ENCODE results near the gene KIFC1.
"Not testable (repeated sequence)": the region's sequence is repeated elsewhere in the genome, so short reads cannot be mapped to it uniquely, and the experiment has no call there.

The KIFC1 gene, protein sequence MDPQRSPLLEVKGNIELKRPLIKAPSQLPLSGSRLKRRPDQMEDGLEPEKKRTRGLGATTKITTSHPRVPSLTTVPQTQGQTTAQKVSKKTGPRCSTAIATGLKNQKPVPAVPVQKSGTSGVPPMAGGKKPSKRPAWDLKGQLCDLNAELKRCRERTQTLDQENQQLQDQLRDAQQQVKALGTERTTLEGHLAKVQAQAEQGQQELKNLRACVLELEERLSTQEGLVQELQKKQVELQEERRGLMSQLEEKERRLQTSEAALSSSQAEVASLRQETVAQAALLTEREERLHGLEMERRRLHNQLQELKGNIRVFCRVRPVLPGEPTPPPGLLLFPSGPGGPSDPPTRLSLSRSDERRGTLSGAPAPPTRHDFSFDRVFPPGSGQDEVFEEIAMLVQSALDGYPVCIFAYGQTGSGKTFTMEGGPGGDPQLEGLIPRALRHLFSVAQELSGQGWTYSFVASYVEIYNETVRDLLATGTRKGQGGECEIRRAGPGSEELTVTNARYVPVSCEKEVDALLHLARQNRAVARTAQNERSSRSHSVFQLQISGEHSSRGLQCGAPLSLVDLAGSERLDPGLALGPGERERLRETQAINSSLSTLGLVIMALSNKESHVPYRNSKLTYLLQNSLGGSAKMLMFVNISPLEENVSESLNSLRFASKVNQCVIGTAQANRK

GRCh38 chr6:33391278-33391921, at the start of gene KIFC1:
Gene KIFC1 (plus strand): TSS chr6:33391823. CDS start chr6:33391986, 163 bp downstream.
- peak; percentile 98 for DNase-seq (ENCODE audit: low read depth)

GRCh38 chr6:33343606-33343952, 48.0 kb upstream of the KIFC1 start:
- DNase-seq (ENCODE audit: low read depth), result not testable (repeated sequence)

- peak; percentile 38 for DNase-seq (ENCODE audit: low read depth)
Measured at GRCh38 chr6:33343953-33344611, 47.5 kb upstream of the KIFC1 start.

DNA sequence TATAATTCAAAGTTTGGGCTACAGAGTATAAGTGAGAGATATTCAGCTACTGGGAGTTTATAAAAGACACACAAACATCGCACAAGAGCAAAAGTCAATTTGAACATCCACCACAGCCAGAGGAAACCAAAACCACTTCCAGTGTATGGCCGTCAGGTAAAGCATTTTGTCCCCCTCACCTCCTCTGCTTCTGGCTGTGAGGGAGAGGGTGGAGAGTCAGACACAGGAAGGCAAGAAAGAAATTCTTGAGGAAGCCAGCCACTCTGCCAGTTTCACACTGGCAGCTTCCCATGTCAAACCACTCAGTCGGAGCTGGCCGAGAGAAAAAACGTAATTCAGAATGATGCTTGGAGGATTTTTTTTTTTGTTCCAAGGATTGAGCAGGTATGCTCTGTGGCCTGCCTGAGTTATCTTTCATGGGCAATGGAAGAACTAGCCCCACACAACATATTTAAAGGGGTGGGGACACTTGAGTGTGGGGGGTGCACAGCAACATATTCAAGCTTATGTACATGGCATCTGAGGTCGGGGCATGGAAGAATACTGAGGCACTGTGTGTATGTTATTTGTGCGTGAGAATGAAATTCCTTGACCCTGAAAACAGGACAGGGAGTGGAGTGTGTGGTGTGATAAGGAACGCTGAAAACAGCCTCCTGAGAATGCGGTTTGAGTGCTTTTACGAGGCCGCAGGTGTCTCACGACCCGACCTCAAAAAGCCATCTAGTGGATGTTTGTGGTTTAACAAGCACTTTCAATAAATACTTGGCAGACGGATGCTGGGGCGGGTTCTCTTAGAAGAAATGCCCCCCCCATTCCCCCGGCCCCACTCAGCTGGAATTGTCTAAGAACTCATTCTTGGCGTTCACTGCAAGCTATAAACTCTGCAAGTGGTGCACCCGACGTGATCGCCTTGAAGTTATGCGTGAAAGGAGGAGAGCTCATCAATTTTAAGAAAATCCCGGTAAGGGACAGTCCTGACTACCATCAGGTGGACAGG, 46.6 kb upstream of the KIFC1 start:
- peak; percentile 41 for DNase-seq (ENCODE audit: low read depth)

- not testable (repeated sequence) for DNase-seq (ENCODE audit: low read depth)
Measured at GRCh38 chr6:33346972-33347371, 44.7 kb upstream of the KIFC1 start.

DNA sequence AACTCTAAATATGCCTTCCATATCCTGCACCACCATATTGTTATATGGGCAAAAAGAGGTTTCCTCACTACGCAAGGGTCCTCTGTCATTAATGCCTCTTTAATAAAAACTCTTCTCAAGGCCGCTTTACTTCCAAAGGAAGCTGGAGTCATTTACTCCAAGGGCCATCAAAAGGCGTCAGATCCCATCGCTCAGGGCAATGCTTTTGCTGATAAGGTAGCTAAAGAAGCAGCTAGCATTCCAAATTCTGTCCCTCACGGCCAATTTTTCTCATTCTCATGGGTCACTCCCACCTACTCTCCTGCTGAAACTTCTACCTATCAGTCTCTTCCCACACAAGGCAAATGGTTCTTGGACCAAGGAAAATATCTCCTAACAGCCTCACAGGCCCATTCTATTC, 43.8 kb upstream of the KIFC1 start:
- DNase-seq (ENCODE audit: low read depth), result no peak

GRCh38 chr6:33355860-33356259, 35.8 kb upstream of the KIFC1 start:
- DNase-seq (ENCODE audit: low read depth), result not testable (repeated sequence)

- DNase-seq (ENCODE audit: low read depth), result no peak
Measured at GRCh38 chr6:33356295-33356694, 35.3 kb upstream of the KIFC1 start.

DNA sequence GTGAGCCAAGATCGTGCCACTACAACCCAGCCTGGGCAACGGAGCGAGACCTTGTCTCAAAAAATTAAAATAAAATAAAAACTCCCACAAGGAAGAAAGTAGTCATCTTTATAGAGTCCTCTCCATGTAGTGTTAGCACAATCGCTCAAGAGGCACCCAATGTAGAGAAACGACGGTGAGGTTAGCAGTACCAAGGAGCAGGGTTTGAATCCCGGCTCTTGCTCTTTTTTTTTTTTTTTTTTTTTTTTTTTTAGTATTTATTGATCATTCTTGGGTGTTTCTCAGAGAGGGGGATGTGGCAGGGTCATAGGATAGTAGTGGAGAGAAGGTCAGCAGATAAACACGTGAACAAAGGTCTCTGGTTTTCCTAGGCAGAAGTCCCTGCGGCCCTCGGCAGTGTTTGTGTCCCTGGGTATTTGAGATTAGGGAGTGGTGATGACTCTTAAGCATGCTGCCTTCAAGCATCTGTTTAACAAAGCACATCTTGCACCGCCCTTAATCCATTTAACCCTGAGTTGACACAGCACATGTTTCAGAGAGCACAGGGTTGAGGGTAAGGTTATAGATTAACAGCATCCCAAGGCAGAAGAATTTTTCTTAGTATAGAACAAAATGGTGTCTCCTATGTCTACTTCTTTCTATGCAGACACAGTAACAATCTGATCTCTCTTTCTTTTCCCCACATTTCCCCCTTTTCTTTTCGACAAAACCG, 34.3 kb upstream of the KIFC1 start:
- DNase-seq (ENCODE audit: low read depth), result not testable (repeated sequence)

- no peak for DNase-seq (ENCODE audit: low read depth)
Measured at GRCh38 chr6:33359331-33359730, 32.3 kb upstream of the KIFC1 start.

- DNase-seq (ENCODE audit: low read depth), result not testable (repeated sequence)
Measured at GRCh38 chr6:33363486-33363885, 28.1 kb upstream of the KIFC1 start.

- not testable (repeated sequence) for DNase-seq (ENCODE audit: low read depth)
Measured at GRCh38 chr6:33364475-33365205, 27.0 kb upstream of the KIFC1 start.

- DNase-seq (ENCODE audit: low read depth), result not testable (repeated sequence)
Measured at GRCh38 chr6:33365206-33365971, 26.2 kb upstream of the KIFC1 start.

DNA sequence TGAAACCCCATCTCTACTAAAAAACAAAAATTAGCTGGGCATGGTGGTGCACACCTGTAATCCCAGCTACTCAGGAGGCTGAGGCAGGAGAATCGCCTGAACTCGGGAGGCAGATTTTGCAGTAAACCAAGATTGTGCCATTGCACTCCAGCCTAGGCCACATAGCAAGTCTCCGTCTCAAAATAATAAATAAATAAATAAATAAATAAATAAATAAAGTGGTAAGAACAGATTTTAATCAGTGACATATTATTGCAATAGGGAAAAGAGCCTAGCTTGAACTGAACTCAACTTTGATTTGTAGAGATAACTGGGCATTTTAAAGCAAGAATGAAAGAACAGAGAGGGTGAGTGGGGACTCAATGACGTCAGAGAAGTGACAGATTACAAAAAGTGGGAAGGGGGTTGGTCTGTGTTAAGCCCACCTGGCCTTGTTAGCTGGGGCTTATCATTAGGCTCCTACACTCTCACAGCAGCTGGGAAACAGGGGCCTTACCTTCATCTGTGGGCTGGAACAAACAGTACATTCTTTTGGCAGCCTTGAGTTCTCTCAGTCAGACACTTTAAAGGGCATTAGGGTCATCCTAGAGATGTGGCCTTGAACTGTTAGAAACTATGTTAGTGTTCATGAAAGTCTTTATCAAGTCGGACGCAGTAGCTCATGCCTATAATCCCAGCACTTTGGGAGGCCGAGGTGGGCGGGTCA, 24.5 kb upstream of the KIFC1 start:
- DNase-seq (ENCODE audit: low read depth), result no peak

DNA sequence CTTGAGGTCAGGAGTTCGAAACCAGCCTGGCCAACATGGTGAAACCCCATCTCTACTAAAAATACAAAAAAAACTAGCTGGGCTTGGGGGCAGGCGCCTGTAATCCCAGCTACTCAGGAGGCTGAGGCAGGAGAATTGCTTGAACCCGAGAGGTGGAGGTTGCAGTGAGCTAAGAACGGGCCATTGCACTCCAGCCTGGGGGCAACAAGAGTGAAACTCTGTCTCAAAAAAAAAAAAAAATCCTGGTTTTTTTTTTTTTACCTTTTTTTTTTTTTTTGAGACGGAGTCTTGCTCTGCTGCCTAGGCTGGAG, 24.0 kb upstream of the KIFC1 start:
- DNase-seq (ENCODE audit: low read depth), result not testable (repeated sequence)

DNA sequence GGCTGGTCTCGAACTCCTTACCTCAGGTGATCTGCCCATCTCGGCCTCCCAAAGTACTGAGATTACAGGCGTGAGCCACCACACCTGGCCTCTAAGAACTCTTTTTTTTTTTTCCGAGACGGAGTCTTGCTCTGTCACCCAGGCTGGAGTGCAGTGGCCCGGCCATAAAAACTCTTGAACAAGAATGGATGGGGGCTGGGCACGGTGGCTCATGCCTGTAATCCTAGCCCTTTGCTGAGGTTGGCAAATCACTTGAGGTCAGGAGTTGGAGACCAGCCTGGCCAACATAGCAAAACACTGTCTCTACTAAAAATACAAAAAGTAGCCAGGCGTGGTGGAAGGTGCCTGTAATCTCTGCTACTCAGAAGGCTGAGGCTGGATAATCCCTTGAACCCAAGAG, 19.7 kb upstream of the KIFC1 start:
- not testable (repeated sequence) for DNase-seq (ENCODE audit: low read depth)

DNA sequence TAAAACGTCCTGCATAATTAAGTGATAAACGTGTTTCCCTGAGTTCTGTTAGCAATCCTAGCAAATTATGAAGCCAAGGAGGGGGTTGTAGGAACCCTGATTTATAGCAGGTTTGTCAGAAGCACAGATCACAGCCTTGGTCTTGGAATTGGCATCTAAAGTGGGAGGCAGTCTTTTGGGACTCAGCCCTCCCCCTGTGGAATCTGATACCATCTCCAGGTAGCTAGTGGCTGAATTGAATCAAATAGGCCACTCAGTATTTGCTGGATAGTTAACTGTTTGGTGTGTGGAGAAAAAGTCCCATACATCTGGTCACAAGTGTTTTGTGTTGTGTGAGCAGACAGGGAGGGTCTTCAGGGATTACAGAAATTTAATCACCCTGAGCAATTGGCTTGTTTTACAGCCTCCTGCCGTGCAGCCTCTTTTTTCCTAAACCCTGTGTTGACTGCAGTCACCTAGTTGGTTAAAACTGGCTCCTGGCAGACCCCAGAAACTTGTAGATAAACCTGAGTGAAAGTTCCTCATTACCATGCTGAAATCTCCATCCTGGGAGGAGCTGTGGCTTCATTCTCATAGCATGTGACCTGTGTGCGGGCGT, 19.0 kb upstream of the KIFC1 start:
- no peak for DNase-seq (ENCODE audit: low read depth)
